NCI-H2227 (cell line): Measurements from ENCODE around the gene PHLDA3.

Experiments used
- DNase-seq: peaks from one replicate; lab custom pipeline; 2025; ENCODE audit not compliant: unreplicated experiment; lab: John Stamatoyannopoulos, UW

The PHLDA3 gene

DNA sequence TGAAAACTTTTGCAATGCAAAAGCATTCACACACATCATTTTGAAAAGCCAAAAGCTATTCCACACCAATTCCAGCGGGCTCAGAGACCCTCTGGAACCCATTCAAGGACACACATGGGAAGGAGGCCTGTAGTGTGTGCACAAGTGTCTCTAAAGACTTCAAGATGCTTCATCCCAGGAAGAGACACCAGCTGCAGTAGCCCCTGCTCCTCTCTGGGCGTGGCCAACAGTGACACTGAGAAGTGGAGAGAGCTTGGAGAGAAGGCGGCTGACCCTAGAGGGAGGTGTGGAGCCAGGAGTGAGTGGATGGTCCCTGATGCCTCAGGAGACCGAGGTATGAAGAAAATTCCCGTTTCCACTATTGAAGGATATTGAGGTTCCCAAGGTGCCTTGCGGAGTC is 32.6 kb downstream of the PHLDA3 start:
- peak; percentile 58 for DNase-seq

DNA sequence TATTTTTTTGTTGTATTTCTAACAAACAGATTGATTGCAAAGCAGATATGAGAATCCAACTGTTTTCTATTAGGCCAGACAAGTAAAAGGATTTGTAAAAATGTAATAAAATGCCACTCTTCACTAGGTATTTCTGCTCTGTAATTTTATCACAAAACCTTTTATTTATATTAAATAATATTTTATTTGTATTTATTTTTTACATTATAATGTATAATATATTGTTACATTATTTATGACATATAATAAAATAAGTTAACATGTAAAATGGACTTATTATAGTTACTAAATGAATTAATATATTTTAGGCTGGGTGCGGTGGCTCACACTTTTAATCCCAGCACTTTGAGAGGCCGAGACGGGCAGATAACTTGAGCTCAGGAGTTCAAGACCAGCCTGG is 34.7 kb downstream of the PHLDA3 start:
- no peak for DNase-seq

DNA sequence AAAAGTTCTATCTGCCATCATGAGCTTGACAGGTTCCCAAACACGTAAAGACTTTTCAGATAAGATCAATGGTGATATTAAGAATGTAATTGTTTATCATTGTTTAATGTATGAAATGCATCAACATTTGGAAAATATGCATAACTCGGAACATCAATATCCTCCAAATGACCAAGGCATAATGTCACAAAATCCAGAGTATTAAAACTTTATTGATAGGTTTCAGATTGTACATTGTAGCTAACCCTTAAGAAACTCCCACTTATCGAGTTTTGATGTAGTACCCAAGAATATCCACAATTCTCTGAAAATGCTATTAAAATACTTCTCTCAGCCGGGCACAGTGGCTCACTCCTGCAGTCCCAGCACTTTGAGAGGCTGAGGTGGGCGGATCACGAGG is 35.4 kb downstream of the PHLDA3 start:
- DNase-seq, result no peak

DNA sequence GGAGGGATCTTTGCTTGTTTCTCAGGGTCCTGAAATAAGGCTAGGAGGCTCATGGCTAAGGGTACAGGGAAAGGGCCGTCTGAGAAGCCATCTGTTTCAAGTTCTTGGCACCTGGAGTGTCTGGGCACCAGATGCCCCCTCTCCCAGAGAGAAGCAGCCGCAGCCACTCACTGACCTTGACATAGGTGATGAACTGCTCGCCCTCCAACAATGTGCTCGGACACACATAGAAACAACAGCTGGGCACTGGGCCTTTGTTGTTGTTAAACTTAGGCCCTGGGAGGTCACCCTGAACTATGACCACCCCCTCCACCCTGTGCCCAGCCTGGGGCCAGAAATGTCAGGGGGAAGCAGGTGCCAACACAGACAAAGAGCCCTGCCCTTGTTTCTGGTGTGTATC is 38.2 kb downstream of the PHLDA3 start:
- no peak for DNase-seq

DNA sequence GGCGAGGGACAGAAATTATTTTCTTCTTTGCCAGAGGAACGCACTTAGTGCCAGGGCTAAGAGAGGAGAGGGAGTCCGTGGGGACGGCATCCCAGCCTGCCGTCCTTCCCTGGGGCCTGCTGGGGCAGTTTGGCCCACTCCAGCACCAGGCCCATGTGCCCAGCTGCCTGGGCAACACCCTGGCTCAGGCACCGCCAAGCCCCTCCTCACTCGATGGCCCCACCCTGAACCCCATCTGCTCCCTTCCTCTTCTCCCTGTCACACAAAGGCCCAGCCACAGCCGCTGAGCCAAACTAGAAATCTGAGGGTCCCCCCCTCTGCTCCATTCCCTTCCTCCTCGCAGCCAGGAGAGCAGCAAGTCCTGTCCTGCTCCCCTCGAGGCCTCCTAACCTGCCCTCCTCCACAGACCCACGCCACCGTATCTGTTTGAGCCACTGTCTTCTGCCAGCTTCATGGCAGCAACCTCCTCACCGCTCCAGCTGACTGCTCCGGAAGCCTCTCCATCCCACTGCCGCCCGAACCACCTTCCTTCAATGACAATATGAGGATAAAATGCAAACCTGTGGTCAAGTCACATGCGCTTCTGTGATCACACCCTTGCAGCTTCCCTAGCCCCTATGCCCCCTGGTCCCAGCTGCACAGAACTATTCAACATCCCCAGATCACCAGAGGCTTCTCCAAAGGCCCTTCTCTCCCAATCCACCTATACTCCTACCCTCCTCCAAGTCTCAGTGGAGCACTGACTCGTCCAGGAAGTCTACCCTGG is 39.1 kb downstream of the PHLDA3 start:
- no peak for DNase-seq

DNA sequence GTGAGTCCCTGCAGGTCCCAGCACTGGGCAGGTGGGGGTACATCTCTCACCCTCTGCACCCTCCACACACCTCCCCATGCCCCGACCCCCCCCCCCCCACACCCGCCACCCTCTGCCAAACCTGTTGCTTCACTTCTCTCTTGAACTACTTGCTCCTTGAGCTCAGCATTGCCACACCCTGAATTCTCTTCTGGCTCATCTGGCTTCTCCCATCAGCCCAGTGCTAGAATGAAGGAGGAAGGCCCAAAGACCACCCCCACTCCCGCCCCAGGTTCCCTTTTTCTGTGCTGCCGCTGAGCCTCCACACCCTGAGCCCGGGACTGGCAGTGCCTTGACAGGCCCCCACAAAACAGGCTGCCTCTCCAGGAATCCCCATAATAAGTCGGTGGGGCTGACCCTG is 41.0 kb downstream of the PHLDA3 start:
- DNase-seq, result no peak

DNA sequence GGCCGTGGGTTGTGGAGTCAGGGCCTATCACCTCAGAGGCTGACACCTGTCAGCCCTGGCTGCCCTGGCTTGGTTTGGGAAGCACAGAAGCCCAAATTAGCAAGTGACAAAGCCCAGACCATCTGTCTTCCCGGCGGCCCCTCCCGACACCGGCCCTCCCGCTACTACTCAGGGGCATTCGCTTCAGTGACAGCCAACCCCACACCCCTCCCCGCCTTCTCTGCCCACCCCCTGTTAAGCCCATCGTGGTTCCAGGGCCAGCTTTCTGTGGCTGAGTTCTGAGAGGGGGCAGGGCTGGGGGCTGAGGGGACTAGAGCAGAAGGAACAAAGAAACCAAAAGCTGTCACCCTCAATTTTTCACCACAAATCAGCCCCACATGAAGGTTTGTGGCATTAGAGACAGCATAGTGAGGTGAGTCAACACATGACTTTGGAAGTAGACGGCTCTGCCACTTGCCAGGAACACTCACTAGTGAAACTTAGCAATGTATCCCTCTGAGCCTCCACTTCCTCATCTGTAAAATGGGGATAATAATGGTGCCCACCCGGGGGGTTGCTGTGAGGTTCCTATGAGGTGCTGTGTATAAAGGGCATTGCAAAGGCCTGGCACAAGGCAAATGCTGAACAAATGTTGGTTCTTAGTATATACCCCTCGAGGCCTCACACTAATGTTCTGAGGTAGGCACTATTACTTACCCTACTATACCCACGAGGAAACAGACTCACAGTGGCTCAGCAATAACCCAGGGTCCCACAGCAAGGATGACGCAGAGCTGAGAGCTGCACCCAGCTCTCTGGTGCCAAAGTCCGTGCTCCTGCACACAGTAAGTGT is 42.3 kb downstream of the PHLDA3 start:
- no peak for DNase-seq

DNA sequence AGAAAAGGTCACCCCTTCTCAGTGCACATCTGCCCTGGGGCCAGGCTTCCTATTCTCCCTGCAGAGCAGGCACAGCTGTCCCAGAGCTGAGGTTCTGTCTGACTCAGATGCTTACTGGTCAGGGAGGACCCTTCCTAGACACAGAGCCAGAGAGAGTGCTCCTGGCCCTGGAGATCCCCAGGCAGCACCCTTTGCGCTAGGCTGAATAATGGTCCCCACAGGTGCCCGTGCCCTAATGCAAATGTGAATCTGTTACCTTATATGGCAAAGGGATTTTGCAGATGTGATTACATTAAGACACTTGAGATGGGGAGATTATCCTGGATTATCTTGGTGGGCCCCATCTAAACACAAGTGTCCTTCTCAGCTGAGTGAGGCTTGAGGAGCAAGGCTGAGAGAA is 44.8 kb downstream of the PHLDA3 start:
- DNase-seq, result no peak

DNA sequence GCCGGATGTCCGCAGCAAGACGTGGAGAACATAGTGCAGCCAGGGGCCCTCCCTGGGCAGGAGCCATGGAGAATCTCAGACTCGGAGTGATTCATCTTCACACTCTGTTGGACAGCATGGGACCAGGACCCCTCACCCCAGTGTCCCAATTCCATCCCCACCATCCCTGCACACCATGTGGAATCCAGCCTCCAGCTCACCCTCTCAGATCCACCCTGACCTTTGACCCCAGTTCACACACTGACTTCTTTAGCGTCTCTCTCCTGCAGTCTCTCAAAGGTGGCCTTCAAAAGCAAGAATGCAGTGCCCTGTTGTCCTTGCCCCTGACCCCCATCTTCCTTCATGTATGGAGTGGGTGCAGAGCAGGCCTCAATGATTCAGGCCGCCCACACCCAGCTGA is 45.3 kb downstream of the PHLDA3 start:
- no peak for DNase-seq

DNA sequence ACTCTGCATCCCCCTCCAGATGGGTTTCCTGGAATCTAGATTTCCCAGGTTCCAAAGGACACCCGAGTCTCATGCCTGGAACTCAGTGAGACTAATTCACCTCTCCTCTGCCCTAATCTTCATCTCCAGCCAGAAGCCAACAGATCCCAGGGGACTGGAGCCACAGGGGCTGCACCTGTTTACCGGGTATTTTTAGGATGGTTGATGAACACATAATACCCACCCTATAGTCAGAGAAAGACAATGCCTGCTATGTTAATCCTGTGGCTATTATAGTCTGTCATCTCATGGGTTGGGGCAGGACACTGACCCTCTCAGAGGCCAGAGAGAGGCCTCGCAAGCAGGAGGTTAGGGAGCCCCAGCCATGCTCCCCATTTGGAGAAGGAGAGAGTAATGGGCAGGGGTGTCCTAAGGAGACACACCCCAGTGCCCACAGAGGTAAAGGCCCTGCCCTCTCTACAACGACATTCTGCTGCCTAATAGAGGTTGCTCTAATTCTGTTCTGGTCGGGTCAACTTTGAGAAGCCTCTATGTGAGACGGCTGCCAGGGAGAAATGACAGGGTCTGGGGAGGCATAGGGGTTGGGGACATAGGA is 46.5 kb downstream of the PHLDA3 start:
- no peak for DNase-seq

DNA sequence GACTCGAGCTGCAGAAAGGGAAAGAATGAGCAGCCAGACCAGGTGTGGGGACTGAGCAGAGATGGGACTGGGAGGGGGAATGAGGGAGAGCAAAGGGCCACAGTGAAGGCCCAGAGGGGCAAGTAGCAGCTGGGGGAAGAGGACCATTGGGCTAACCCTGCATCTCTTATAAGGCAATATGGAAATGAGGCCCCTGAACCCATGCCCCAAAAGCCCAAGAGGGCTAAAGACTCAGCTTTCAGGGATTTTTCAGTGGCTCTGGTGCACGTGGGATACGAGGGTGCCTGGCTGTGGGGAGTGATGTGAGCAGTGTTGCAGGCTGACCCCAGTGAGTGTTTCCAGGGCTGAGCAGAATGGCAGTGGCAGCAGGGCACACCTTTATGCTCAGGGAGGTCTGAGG is 47.0 kb downstream of the PHLDA3 start:
- no peak for DNase-seq

DNA sequence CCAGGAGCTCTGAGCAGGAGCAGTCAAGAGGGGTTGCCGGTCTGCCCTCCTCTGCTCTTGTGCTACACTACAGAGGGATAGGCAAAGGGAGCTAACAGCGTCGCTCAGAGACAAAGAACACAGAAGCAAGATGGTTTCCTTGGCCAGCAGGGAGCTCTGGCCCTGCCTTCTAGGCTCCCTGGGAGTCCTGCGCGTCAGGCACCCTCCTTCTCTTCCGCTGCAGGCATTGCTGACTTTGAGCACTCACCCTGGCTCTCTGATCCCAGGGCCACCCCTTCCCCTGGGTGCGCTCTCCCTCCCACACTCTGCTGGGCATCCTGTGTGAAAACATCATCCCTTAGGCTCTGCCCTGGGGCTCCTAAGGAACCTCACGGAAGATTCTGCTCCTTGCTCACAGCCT is 47.9 kb downstream of the PHLDA3 start:
- DNase-seq, result no peak

DNA sequence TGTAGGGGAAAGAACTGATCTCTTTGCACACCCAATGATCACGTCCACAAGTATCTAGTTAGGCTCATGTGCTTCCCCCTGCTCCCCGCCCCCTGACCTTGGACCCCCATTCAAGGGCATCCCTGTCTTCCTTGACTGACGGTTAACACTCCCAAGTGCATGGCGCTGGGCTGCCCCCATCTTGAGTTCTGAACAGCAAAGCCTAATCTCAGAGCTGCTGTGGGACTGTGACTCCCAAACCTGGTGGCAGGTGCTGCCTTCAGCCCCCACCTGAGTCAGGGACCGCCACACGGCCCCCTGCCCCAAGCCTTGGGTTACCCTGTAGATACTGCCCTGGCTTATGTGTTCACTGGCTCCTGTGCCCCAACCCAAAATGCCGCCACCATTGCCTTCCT is 48.4 kb downstream of the PHLDA3 start:
- no peak for DNase-seq

DNA sequence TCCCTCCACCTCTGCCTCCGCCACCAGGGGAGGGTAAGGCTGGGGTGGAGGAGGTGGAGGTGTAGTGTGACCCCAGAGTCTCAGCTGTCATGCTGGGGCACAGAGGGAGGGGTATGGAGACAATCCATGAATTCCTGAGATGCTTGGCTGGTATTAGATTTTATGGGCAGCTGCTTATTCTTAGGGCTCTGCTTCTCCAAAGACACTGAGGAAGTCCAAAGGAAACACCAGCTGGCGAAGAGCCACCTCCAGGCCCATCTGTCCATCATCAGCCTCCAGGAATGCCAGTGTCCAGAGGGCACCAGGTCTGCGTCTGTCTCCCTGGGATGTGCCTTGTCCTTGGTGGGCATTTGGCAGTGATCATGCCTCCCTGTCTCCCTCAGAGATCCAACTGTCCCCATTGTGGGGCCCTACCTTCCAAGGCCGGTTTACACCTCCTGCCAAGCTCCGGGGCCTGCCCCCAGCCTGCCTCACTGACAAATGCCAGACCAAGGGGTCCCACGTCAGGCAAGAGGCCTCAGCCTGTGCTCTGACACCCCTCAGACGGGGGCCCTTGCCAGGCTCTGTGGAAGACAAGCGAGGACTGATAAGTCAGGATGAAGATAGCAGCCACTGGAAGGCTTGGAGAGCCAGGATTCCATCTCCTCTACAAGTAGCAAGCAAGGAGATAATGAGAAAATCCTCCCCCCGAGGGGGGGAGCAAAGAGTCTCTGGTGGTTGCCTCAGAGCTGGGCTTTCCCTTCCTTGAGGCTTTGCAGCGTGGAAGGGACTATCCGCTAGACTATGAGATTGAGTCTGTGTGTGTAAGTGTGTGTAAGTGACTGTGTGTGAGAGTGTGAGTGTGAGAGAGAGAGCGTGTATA is 49.0 kb downstream of the PHLDA3 start:
- no peak for DNase-seq

DNA sequence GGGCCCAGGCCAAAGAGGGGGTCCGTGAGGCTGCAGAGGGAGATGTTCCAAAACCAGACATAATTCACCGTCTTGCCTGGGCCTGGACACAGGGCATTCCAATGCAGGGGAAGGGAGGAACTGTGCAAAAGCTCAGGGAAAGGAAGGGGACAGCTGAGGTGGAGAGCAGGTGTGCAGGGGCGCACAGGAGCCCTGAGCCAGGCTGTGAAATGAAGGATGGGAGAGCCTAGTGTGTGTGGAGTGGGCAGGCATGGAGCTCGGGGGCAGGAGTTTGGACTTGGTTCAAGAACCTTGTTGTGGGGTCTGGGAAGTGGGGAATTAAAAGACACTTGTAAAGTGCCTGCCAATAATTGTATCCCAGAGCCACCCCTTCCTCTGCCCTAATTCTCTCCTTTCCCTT is 49.7 kb downstream of the PHLDA3 start:
- no peak for DNase-seq

DNA sequence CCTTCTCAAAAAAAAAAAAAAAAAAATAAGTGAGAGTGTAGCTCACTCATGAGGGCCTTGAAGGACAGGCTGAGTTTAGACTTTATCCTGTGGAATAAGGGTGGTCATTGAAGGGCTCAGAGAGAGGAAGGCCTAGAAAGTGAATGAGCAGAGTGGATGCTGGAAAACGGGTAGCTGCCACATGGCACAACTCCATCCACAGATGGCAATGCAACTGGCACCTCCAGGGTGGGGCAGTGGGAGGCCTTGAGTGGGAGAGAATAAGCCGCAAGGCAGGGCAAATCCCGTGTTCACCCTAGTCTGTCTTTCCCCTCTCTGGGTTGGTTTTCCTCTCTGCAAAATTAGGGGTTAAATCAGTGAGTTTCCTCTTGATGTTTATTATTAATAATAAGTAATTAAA is 50.5 kb downstream of the PHLDA3 start:
- no peak for DNase-seq
